Esophagus squamous epithelium (tissue), 5 donors: ENCODE data around the gene DRAP1. TPM values are rescaled to one million over a fixed set of nuclear protein-coding genes. Genes with fewer than 3 reads are reported as not detected.

Source experiments
- DNase-seq: peaks from one replicate; lab custom pipeline; 2025; lab: John Stamatoyannopoulos, UW
- H3K27ac ChIP-seq, 4 donors: fragments of 200-600 bp; sonication (generic); one replicate each; pipeline ENCODE4 v1.5.1; 2016 to 2019; ENCODE audit warnings: mild to moderate bottlenecking in 1 of 4
- H3K27me3 ChIP-seq, 4 donors: fragments of 200-600 bp; sonication (generic); 1 replicate in 3 of 4; 2 replicates in 1 of 4; pipeline versions ENCODE4 v1.5.1 to v1.6.0; 2017 to 2021; ENCODE audit warnings: antibody characterized with exemption in 1 of 4
- H3K36me3 ChIP-seq, 3 donors: fragments of 200-600 bp; sonication (generic); one replicate each; pipeline ENCODE4 v1.5.1; 2016 to 2019
- H3K4me1 ChIP-seq, 3 donors: fragments of 200-600 bp; sonication (generic); one replicate each; pipeline ENCODE4 v1.5.1; 2017 to 2019
- H3K4me3 ChIP-seq, 4 donors: fragments of 200-600 bp; sonication (generic); 1 replicate in 3 of 4; 2 replicates in 1 of 4; pipeline ENCODE4 v1.5.1; 2016 to 2019; ENCODE audit warnings: mild to moderate bottlenecking in 2 of 4, moderate library complexity in 1 of 4
- H3K9me3 ChIP-seq, 3 donors: fragments of 200-600 bp; sonication (generic); one replicate each; pipeline ENCODE4 v1.5.1; 2016 to 2019
- CTCF ChIP-seq, 6 experiments: fragments of 450-650 bp in 4 of 6; fragments of 200-600 bp in 2 of 6; sonication (generic) in 2 of 6; IDR thresholded peaks; one replicate each; pipeline ENCODE4 v1.5.1; 2016 to 2019; ENCODE audit warnings: antibody characterized with exemption in 6 of 6, mild to moderate bottlenecking in 4 of 6, moderate library complexity in 4 of 6
- POLR2A ChIP-seq, 4 donors: fragments of 450-650 bp; IDR thresholded peaks; one replicate each; pipeline ENCODE4 v1.6.1; 2017; ENCODE audit warnings: antibody characterized with exemption in 4 of 4, mild to moderate bottlenecking in 4 of 4, moderate library complexity in 3 of 4
- WGBS, 2 donors: methylation state at CpG; one replicate each; pipeline ENCODE4 v1.1.5; 2018; 5-methylcytosine and 5-hydroxymethylcytosine counted together
- intact Hi-C: fragments of 100-400 bp; cut with DNase I; formaldehyde crosslinking; loops from one replicate; pipeline ENCODE4 v1.15.0; 2022
- total RNA-seq, 4 donors: library from RNA; depleted of rRNA; stranded (reverse); fragments of >200 nt; gene quantifications; one replicate each; pipeline ENCODE4 v1.1.0, GENCODE V29; 2016
- donor health status: DM: yes; HTN: yes; CAD: no.

DRAP1 gene
- total RNA-seq, 4 donors from 2014 or later: 69.6 to 138 (median 76.8) TPM

GRCh38 chr11:65918211-65919140 lies 750 bp upstream of the DRAP1 start, which contains the start of gene C11orf68:
C11orf68 (minus strand) TSS chr11:65919062; CDS start chr11:65919031, 31 bp downstream.
- 19 to 21% methylated on average over 9 to 10 of the region's 77 CpGs for WGBS, 2 donors
- intact Hi-C loops: no loop called here
- Histone ChIP-seq H3K4me3 (peak within 1 kb of the TSS; percentile 89 to 98 (median 94)), H3K27ac (peak within 1 kb of the TSS; percentile 94 to 99 (median 98)), H3K4me1 (peaks cover 50 to 84% (median 50%) of the 10 kb centered on the region in 3 donors), H3K9me3 (no peaks in the 10 kb centered on the region), H3K27me3 (no peaks in the 10 kb centered on the region), H3K36me3 (peaks cover 0 to 36% (median 0%) of the 10 kb centered on the region in 3 donors)
- DNase-seq: no peak
- TF ChIP-seq POLR2A (IDR thresholded peaks at IDR 0.05) (peak in 1 of 4 donors; percentile 11), CTCF (IDR thresholded peaks at IDR 0.05) (peak in 1 of 6 experiments; percentile 6)

DNA sequence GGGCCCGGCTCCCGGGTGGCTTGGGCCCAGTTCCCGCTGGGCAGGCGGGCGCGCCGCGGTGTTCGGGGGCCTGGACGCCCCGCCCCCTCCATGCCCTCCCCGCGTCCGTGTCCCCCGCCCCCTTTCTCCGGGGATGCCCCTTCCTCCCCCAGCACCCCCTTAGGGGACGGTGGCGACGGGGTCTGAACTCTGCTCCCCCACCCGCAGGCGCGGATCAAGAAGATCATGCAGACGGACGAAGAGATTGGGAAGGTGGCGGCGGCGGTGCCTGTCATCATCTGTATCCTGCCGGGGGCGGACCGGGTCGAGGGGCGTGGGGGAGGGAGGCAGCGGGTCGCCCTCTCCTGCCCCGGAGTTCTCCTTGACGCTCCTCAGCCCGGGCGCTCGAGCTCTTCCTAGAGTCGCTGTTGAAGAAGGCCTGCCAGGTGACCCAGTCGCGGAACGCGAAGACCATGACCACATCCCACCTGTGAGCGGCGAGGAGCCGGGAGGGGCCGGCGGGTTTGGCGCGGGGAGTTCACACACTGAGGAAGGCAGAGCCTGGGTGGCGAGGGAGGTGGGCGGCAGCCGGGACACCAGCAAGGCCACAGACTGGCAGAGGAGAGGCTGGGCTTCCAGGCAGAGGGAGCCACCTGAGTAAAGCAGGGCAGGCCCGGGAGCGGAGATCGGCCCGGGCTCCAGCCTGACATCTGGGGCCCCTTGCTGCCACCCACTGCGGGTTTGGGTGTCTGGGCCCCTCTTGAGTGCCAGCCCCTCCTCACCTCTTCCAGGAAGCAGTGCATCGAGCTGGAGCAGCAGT lies 546 bp downstream of the DRAP1 start:
- Histone ChIP-seq H3K4me3 (peak overlapping the region; percentile 89 to 98 (median 94)), H3K9me3 (no peaks in the 10 kb centered on the region), H3K27ac (peak overlapping the region; percentile 91 to 99 (median 96)), H3K4me1 (peaks cover 49 to 73% (median 49%) of the 10 kb centered on the region in 3 donors), H3K36me3 (peaks cover 0 to 49% (median 0%) of the 10 kb centered on the region in 3 donors), H3K27me3 (no peaks in the 10 kb centered on the region)
- no peak for TF ChIP-seq CTCF (IDR thresholded peaks at IDR 0.05)
- 1% methylated on average over 12 of the region's 60 CpGs; no CpG with 5 or more reads in 1 of the 2 donors for WGBS, 2 donors
- DNase-seq: no peak
- intact Hi-C loops: no loop called here

DNA sequence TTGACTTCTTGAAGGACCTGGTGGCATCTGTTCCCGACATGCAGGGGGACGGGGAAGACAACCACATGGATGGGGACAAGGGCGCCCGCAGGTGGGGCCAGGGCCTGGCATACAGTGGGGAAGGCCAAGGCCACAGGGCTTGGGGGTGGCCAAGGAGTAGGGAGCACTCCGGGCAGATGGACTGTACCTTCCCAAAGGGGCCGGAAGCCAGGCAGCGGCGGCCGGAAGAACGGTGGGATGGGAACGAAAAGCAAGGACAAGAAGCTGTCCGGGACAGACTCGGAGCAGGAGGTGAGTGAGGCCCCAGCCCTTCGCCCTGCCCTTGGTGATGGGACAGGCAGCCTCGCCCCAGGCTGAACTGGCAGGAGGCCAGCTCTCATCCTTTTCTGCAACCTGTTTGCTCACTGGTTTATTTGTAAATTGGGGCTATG lies 1.2 kb downstream of the DRAP1 start:
- H3K4me1 ChIP-seq: peaks cover 43 to 67% (median 43%) of the 10 kb centered on the region in 3 donors
- DNase-seq: no peak
- peaks cover 0 to 51% (median 0%) of the 10 kb centered on the region in 3 donors for H3K36me3 ChIP-seq
- intact Hi-C loops: no loop called here
- no peak for TF ChIP-seq CTCF (IDR thresholded peaks at IDR 0.05)
- TF ChIP-seq POLR2A (IDR thresholded peaks at IDR 0.05): no peak
- no peaks in the 10 kb centered on the region for H3K27me3 ChIP-seq
- 51 to 65% methylated on average over 13 of the region's 15 CpGs for WGBS, 2 donors
- peak overlapping the region; percentile 91 to 99 (median 96) for H3K27ac ChIP-seq
- H3K4me3 ChIP-seq: peak overlapping the region; percentile 89 to 98 (median 94)
- H3K9me3 ChIP-seq: no peaks in the 10 kb centered on the region

DNA sequence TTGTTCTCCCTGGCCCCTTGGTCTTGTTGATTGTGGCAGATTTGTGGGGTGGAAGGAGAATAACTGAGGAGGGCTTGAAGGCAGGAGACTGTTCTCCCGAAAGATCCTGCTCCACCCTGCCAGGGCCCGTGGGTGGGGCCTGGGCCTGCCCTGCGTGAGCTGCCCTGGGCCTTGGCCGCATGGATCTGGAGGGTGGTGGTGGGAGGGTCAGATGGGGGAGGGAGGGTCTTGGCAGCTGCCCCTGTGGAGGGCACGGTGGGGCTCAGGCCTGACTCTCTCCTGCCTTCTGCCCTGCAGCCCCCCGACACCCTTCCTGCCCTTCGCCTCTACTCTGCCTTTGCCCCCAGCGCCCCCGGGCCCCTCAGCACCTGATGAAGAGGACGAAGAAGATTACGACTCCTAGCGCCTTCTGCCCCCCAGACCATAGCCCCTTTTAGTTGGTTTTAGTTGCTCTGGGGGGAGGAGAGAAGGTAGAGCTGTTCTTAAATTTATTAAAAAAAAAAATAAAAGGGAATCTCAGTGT lies 1.9 kb downstream of the DRAP1 start:
- 40 to 92% methylated on average over 2 to 6 of the region's 12 CpGs for WGBS, 2 donors
- Histone ChIP-seq H3K27ac (peak overlapping the region in 3 of 4 donors; percentile 13 to 99 (median 98)), H3K4me3 (peak overlapping the region in 2 of 4 donors; percentile 89 to 98), H3K9me3 (no peaks in the 10 kb centered on the region), H3K27me3 (no peaks in the 10 kb centered on the region), H3K4me1 (peaks cover 36 to 60% (median 36%) of the 10 kb centered on the region in 3 donors), H3K36me3 (peaks cover 0 to 51% (median 0%) of the 10 kb centered on the region in 3 donors)
- DNase-seq: no peak
- TF ChIP-seq CTCF (IDR thresholded peaks at IDR 0.05): no peak
- intact Hi-C loops: no loop called here
